ENCODE results near the gene GTPBP1.

GTPBP1 gene

GRCh38 chr22:38739300-38740055, 33.7 kb downstream of the GTPBP1 start:
- DNase-seq (ENCODE audit: low read depth in 2 of 2), result no peak

- DNase-seq (ENCODE audit: low read depth in 2 of 2), result no peak
These were observed 34.5 kb downstream of the GTPBP1 start for GRCh38 chr22:38740116-38740723.

GRCh38 chr22:38740754-38741153, 35.0 kb downstream of the GTPBP1 start:
- DNase-seq (ENCODE audit: low read depth in 2 of 2), result no peak

GRCh38 chr22:38741166-38741565, 35.4 kb downstream of the GTPBP1 start:
- no peak for DNase-seq (ENCODE audit: low read depth in 2 of 2)

GRCh38 chr22:38741576-38741975, 35.8 kb downstream of the GTPBP1 start:
- DNase-seq (ENCODE audit: low read depth in 2 of 2), result no peak

GRCh38 chr22:38742176-38742942, 36.6 kb downstream of the GTPBP1 start:
- DNase-seq (ENCODE audit: low read depth in 2 of 2), result no peak

- no peak for DNase-seq (ENCODE audit: low read depth in 2 of 2)
These were observed 39.2 kb downstream of the GTPBP1 start for GRCh38 chr22:38744981-38745380.

- DNase-seq (ENCODE audit: low read depth in 2 of 2), result no peak
These were observed 40.1 kb downstream of the GTPBP1 start for GRCh38 chr22:38745676-38746460.

- no peak for DNase-seq (ENCODE audit: low read depth in 2 of 2)
These were observed 42.9 kb downstream of the GTPBP1 start for GRCh38 chr22:38748487-38749136.

- no peak for DNase-seq (ENCODE audit: low read depth in 2 of 2)
These were observed 44.4 kb downstream of the GTPBP1 start for GRCh38 chr22:38750104-38750503.

- no peak for DNase-seq (ENCODE audit: low read depth in 2 of 2)
These were observed 44.9 kb downstream of the GTPBP1 start for GRCh38 chr22:38750638-38751037.

- DNase-seq (ENCODE audit: low read depth in 2 of 2), result no peak
These were observed 45.3 kb downstream of the GTPBP1 start for GRCh38 chr22:38751066-38751421.

GRCh38 chr22:38751422-38752346, 45.9 kb downstream of the GTPBP1 start:
- peak; percentile 51 to 65 for DNase-seq (ENCODE audit: low read depth in 2 of 2)

GRCh38 chr22:38753948-38754750, 48.4 kb downstream of the GTPBP1 start:
- no peak for DNase-seq (ENCODE audit: low read depth in 2 of 2)

GRCh38 chr22:38754751-38755154, 49.0 kb downstream of the GTPBP1 start:
- peak in 1 of 2 donors; percentile 19 for DNase-seq (ENCODE audit: low read depth in 2 of 2)

GRCh38 chr22:38755155-38755910, 49.6 kb downstream of the GTPBP1 start:
- peak in 1 of 2 donors; percentile 51 for DNase-seq (ENCODE audit: low read depth in 2 of 2)

- peak; percentile 88 to 96 for DNase-seq (ENCODE audit: low read depth in 2 of 2)
These were observed 50.3 kb downstream of the GTPBP1 start, which contains the start of gene SUN2 for GRCh38 chr22:38755911-38756532. Gene SUN2, minus strand, starts transcription at chr22:38755998. Its CDS starts 3,370 bp downstream, at chr22:38752628.

Measured in stimulated activated CD8-positive, alpha-beta memory T cell treated with anti-CD3 and anti-CD28 coated beads, Interleukin-7, amount 100 ng/mL, for 4 hours (primary cell).